Measurements from ENCODE around the gene INTS6. TPM values are rescaled to one million over a fixed set of nuclear protein-coding genes. Genes with fewer than 3 reads are reported as not detected.

The INTS6 gene
- total and polyA plus RNA-seq, 8 donors, result 10.9 to 44.8 (median 27.2) TPM

DNA sequence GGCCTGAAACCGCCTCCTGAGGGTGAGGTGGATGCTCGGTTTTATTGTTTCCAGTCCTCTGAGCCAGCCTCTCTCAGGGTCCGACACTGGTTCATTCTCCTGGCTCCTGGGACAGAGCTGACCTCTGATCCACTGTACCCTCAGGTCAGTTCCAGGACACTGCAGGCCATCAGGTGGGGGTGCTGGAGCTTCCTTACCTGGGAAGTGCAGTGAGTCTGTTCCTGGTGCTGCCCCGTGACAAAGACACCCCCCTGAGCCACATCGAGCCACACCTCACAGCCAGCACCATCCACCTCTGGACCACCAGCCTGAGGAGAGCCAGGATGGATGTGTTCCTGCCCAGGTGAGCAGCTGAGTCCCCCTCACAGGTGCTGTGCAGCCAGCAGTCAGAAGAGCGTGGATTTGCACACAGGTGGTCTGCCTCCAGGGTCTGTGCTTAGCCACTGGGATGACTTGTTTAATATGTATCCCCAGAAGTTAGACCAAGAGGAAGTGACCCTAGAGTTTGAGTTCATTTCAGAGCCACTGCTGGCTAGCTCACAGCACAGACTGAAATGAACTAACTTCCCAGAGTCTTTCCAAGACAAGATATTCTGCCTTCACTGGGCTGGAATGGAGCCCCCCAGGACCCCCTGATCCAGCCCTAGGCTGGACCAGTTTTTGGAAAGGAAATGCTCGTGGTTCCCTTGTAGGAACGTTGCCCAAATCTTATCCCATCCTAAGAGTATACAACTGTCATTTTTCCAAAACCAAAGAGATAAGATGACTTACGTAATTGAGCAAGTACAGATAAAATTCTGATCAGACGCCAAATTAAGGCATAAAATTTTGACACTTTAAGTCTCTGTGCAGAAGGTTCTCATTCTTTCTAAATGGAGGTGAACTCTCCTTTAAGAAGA is 104.5 kb downstream of the INTS6 start:
- peak in 1 of 4 donors; percentile 8 for ATAC-seq
- intact Hi-C loops (cut with DNase I), result no loop called here
- FAIRE-seq, result no peak

DNA sequence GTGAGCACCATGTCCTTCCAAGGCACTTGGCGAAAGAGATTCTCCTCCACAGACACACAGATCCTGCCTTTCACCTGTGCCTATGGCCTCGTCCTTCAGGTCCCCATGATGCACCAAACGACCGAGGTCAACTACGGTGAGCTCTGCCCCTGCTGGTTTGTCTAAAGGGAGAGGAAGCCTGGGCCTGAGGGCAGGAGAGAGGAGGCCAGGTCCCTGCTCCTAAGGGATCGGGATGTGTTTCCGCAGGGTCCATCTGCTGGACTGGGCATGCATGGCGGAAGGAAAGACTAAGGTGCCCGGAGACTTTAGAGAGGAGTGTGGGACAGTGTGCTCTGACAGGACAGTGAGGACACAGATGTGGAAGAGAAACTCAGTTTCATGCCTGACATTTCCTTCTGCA is 105.7 kb downstream of the INTS6 start:
- no peak overlapping the region for H3K4me3 ChIP-seq
- DNase-seq (no peak), FAIRE-seq (no peak), ATAC-seq (no peak)
- H3K36me3 ChIP-seq, result no peaks in the 10 kb centered on the region
- TF ChIP-seq CTCF (IDR thresholded peaks at IDR 0.05), result no peak
- no peaks in the 10 kb centered on the region for H3K4me1 ChIP-seq
- no peak overlapping the region for H3K27ac ChIP-seq
- intact Hi-C loops (cut with DNase I), result no loop called here
- H3K27me3 ChIP-seq, result no peaks in the 10 kb centered on the region
- peaks cover 0 to under 1% (median 0%) of the 10 kb centered on the region in 4 donors for H3K9me3 ChIP-seq
- WGBS, 2 donors, result 83 to 87% methylated on average over 9 of the region's 9 CpGs

More for the DNA sequence above, 104.5 kb downstream of the INTS6 start:
- Histone ChIP-seq H3K27ac (no peak overlapping the region), H3K27me3 (no peaks in the 10 kb centered on the region), H3K4me3 (no peak overlapping the region), H3K4me1 (no peaks in the 10 kb centered on the region), H3K36me3 (no peaks in the 10 kb centered on the region), H3K9me3 (peaks cover 0 to 4% (median 0%) of the 10 kb centered on the region in 4 donors)
- WGBS, 2 donors, result 67 to 70% methylated on average over 10 of the region's 10 CpGs
- no peak for TF ChIP-seq CTCF (IDR thresholded peaks at IDR 0.05)
- no peak for DNase-seq

DNA sequence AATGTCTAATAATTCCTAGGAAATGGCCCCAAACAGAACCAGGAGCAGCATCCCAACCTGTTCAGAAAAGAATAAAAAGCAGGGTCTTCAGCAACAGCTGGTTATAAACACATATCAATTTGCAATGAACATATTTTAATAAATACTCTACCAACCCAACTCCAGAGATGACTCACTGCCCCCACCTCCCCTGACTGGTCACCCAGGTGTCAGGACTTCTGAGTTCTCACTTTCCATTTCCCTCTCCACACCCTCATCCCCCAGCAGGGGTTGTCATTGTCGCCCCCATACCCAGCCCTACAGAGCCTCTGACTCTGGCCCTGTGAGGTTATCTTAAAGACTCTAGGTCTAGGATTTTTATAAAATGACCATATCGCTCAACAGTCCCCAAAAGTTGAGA is 106.4 kb downstream of the INTS6 start:
- no peaks in the 10 kb centered on the region for H3K9me3 ChIP-seq
- no peak overlapping the region for H3K27ac ChIP-seq
- no peak overlapping the region for H3K4me3 ChIP-seq
- DNase-seq (no peak), ATAC-seq (no peak), FAIRE-seq (no peak)
- H3K4me1 ChIP-seq, result no peaks in the 10 kb centered on the region
- 85 to 88% methylated on average over 2 of the region's 2 CpGs for WGBS, 2 donors
- TF ChIP-seq CTCF (IDR thresholded peaks at IDR 0.05), result no peak
- no peaks in the 10 kb centered on the region for H3K36me3 ChIP-seq
- intact Hi-C loops (cut with DNase I), result no loop called here
- no peaks in the 10 kb centered on the region for H3K27me3 ChIP-seq

GRCh38 chr13:51343475-51343874 is 109.4 kb downstream of the INTS6 start:
- DNase-seq (no peak), ATAC-seq (no peak), FAIRE-seq (no peak)
- intact Hi-C loops (cut with DNase I), result no loop called here
- H3K9me3 ChIP-seq, result no peaks in the 10 kb centered on the region
- 72 to 73% methylated on average over 5 of the region's 5 CpGs for WGBS, 2 donors
- no peak overlapping the region for H3K27ac ChIP-seq
- no peak overlapping the region for H3K4me3 ChIP-seq
- H3K27me3 ChIP-seq, result no peaks in the 10 kb centered on the region
- TF ChIP-seq CTCF (IDR thresholded peaks at IDR 0.05), result no peak
- no peaks in the 10 kb centered on the region for H3K36me3 ChIP-seq
- H3K4me1 ChIP-seq, result no peaks in the 10 kb centered on the region

GRCh38 chr13:51342706-51343105 is 110.1 kb downstream of the INTS6 start:
- FAIRE-seq, result no peak
- 70 to 84% methylated on average over 4 of the region's 4 CpGs for WGBS, 2 donors
- no peaks in the 10 kb centered on the region for H3K9me3 ChIP-seq
- no peak for ATAC-seq
- no peaks in the 10 kb centered on the region for H3K27me3 ChIP-seq
- H3K27ac ChIP-seq, result no peak overlapping the region
- no peak for DNase-seq
- TF ChIP-seq CTCF (IDR thresholded peaks at IDR 0.05), result no peak
- H3K36me3 ChIP-seq, result no peaks in the 10 kb centered on the region
- intact Hi-C loops (cut with DNase I), result no loop called here
- H3K4me3 ChIP-seq, result no peak overlapping the region
- H3K4me1 ChIP-seq, result no peaks in the 10 kb centered on the region

Data from pancreas (tissue), 10 donors.